ENCODE measurements around the gene ANKRD39.

ANKRD39 gene

GRCh38 chr2:96798733-96799622 is 58.8 kb downstream of the ANKRD39 start:
- Histone ChIP-seq H3K4me1 (ENCODE audit: control extremely low read depth in 1 of 4, control insufficient read depth in 4 of 4, insufficient read depth in 4 of 4, low read length in 3 of 4) (peaks cover 0 to 17% (median 14%) of the 10 kb centered on the region in 4 experiments), H3K27me3 (replicated peaks in 2 of 5; ENCODE audit: control insufficient read depth in 4 of 5, insufficient read depth in 5 of 5, low read length in 4 of 5) (no peaks in the 10 kb centered on the region), H3K4me3 (ENCODE audit: control insufficient read depth in 1 of 7, extremely low read depth in 1 of 7, insufficient read depth in 4 of 7, low read depth in 2 of 7, low read length in 6 of 7) (no peak overlapping the region), H3K27ac (ENCODE audit: insufficient read depth in 1 of 2, low read depth in 1 of 2, low read length in 2 of 2, poor library complexity in 1 of 2, severe bottlenecking in 2 of 2) (no peak overlapping the region), H3K36me3 (ENCODE audit: control insufficient read depth in 4 of 4, insufficient read depth in 4 of 4, low read length in 3 of 4) (peaks cover 6 to 51% (median 25%) of the 10 kb centered on the region in 4 experiments), H3K9me3 (ENCODE audit: control extremely low read depth in 1 of 5, control insufficient read depth in 4 of 5, insufficient read depth in 2 of 5, low read depth in 1 of 5, low read length in 4 of 5) (no peaks in the 10 kb centered on the region)
- POLR2A ChIA-PET, result no interaction called here
- DNase-seq, result no peak
- CTCF ChIA-PET, result interaction anchor here (0.7 to 2.5 kb wide), 5 partner anchors 12 to 54 kb away, joined by 3 to 34 read pairs (median 4); partner anchors contain the start of gene CNNM4
- 98% methylated on average over 16 of the region's 23 CpGs for WGBS (ENCODE audit: insufficient coverage)

All from common myeloid progenitor, CD34-positive (primary cell).